NCI-H748 (cell line): ENCODE measurements around the gene ITGAX.

ENCODE experiments used
- DNase-seq: peaks from one replicate; lab custom pipeline; 2025; ENCODE audit not compliant: unreplicated experiment; lab: John Stamatoyannopoulos, UW

The ITGAX gene

DNA sequence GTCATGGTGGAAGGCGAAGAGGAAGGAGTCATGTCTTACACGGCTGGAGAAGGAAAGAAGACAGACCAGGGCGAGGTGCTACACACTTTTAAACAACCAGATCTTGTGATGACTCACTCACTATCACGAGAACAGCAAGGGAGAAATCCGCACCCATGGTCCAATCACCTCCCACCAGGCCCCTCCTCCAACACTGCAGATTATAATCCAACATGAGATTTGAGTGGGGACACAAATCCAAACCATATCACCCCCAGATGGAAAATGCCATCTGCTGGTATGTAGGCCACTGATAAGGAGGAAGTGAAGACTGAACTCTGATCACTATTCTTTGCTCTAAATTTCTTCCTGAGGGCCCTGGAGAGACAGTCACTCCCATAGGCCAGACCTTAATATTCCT, 7.5 kb upstream of the ITGAX start:
- no peak for DNase-seq

GRCh38 chr16:31348579-31348978, 6.4 kb upstream of the ITGAX start:
- no peak for DNase-seq

- DNase-seq: no peak
These were observed 4.5 kb upstream of the ITGAX start for GRCh38 chr16:31350275-31351005.

GRCh38 chr16:31351246-31351941, 3.6 kb upstream of the ITGAX start:
- DNase-seq: no peak

DNA sequence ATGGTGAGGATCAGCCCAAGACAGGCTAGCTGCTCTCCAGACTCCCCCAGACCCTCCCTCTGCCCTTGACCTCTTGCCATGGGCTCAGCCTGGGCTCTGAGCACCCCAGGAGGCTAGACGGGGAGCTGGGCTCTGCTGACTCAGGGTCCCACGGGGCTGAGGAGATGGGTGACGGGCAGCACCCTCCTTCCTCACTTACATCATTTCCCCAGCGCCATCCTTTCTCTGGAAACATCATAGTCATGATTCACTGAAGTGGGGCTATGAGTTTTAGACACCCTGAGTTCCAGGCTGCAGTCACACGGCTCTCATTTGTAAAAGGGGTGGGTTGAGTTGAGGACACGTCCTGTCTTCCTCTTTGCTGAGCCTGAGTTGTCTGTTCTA, 3.0 kb upstream of the ITGAX start:
- no peak for DNase-seq

GRCh38 chr16:31352376-31353115, 2.4 kb upstream of the ITGAX start:
- no peak for DNase-seq

GRCh38 chr16:31355431-31356100, 590 bp downstream of the ITGAX start:
- no peak for DNase-seq

- no peak for DNase-seq
These were observed 1.8 kb downstream of the ITGAX start for GRCh38 chr16:31356566-31357323.

- DNase-seq: no peak
These were observed 2.5 kb downstream of the ITGAX start for GRCh38 chr16:31357324-31358109.

DNA sequence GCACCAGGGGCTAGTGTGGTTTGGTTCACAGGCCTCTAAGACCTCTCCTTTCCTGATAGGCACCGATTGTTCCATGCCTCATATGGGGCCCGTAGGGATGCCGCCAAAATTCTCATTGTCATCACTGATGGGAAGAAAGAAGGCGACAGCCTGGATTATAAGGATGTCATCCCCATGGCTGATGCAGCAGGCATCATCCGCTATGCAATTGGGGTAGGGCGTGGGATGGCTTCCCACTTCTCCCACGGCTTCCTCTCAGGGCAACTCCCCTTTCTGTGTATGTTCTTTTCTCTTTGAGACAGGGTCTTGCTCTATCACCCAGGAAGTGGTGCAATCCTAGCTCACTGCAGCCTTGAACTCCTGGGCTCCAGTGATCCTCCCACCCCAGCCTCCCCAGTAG, 5.3 kb downstream of the ITGAX start:
- no peak for DNase-seq

DNA sequence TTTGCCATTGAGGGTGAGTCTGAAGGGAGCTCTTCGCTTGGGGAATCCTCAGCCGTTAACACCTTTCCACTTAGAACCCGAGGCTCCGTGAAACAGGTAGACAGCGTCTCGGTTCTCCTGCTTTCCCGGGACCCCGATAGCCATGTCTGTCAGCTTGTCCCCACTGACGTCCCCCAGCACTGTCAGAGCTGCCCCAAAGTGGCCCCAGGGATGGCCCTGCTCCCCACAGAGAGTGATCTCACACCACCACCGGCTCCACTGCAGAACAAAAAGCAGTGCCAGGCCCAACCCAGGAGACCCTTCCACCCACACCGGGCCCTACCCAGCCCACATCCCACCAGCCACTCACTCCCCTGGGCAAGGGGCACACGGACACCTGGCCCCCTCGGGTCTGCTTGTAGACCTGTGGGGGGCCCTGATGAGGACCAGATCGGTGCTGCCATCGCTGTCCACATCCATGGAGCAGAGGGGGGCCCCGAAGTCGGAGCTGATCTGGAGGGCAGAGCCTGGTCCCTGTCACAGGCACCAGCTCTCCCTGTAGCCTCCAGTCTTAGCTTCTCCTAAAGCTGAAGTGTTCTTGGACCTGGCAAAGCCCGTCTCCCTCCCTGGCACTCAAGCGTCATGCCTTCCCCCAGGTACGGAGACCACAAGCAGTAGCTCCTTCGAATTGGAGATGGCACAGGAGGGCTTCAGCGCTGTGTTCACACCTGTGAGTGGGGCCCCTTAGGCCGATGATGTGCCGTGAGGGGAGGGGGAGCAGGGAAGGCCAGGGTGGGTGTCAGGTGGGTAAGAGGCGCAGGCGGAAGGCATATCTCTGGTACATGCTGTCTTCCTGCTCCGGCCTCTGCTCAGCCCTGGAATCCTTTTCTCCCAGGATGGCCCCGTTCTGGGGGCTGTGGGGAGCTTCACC, 6.5 kb downstream of the ITGAX start:
- no peak for DNase-seq

DNA sequence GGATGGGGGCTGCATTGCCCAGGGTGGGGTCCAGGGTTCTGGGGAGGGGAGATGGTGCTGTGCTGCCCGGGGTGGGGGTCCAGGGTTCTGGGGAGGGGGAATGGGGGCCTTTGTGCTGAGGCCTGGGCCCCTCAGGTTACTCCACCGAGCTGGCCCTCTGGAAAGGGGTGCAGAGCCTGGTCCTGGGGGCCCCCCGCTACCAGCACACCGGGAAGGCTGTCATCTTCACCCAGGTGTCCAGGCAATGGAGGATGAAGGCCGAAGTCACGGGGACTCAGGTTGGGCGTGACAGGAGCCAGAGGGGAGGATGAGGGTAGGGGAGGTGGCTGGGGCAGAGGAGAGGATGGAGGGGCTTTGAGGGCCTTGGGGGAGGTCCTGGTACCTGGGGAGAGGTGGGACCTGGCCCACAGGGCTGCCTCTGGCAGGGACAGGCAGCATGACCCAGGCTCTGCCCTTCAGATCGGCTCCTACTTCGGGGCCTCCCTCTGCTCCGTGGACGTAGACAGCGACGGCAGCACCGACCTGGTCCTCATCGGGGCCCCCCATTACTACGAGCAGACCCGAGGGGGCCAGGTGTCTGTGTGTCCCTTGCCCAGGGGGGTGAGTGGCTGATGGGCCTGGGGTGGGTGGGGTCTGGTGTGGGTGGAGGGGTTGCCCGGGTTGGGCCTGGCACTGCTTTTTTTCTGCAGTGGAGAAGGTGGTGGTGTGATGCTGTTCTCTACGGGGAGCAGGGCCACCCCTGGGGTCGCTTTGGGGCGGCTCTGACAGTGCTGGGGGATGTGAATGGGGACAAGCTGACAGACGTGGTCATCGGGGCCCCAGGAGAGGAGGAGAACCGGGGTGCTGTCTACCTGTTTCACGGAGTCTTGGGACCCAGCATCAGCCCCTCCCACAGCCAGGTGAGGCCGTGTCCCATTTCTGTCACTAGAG, 7.8 kb downstream of the ITGAX start:
- no peak for DNase-seq

DNA sequence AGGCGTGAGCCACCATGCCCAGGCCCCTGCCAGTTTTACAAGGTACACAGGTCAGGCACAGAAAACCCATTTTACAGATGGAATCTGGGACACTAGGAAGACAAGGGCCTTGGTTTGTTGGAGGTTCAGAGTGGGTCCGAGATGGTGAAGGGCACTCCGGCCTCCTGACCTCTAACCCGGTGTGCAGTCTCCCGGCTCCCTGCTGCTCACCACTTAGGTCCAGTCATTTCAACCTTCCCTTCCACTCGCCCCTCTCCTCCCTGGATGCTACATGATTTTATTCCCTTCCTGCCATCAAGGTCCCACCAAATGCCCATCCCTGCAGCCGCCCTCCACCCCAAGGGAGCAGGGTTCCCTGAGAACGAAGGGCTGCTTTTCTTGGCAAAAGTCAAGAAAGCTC, 8.7 kb downstream of the ITGAX start:
- no peak for DNase-seq

DNA sequence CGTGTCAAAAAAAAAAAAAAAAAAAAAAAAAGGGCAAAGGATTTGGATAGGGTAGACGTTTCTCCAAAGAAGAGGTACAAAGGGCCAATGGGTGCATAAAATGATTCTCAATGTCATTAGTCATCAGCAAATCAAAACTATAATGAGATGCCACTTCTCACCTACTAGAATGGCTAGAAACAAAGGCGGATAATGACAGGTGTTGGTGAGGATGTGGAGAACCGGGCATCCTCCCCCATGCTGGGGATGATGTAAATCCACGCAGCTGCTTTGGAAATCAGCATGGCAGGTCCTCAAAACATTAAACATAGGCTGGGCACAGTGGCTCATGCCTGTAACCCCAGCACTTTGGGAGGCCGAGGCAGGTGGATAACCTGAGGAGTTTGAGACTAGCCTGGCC, 9.4 kb downstream of the ITGAX start:
- peak; percentile 0 for DNase-seq

- DNase-seq: no peak
These were observed 10.3 kb downstream of the ITGAX start for GRCh38 chr16:31365131-31365865.

GRCh38 chr16:31367853-31368252, 12.9 kb downstream of the ITGAX start:
- no peak for DNase-seq

DNA sequence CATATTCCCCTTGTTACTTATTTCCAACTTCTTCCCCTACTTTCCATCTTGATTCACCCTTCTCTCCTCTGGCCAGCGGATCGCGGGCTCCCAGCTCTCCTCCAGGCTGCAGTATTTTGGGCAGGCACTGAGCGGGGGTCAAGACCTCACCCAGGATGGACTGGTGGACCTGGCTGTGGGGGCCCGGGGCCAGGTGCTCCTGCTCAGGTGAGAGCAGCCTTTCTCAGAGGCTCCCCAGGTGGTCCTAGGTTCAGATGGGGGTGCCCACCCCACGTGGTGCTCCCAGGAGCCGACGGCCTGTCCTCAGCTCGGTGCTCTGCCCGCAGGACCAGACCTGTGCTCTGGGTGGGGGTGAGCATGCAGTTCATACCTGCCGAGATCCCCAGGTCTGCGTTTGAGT, 16.0 kb downstream of the ITGAX start:
- DNase-seq: no peak
